PC-3 (cell line): ENCODE data around the gene SAE1. TPM values are rescaled to one million over a fixed set of nuclear protein-coding genes. Genes with fewer than 3 reads are reported as not detected.

Experiments used
- ATAC-seq: fragments of 200-7000 bp; cut with Tn5 transposase; 2 replicates; pipeline ENCODE4 v1.9.1; 2020; ENCODE audit warnings: mild to moderate bottlenecking, moderate library complexity
- BruUV-seq: library from RNA; stranded (reverse); fragments of 400-500 nt; replicated peaks from 2 replicates; lab custom pipeline; 2021; lab: Mats Ljungman, UMichigan
- CTCF ChIA-PET: fragments of 300-600 bp; sonication (Branson Sonifier 250); formaldehyde crosslinking; loops from one replicate; lab custom pipeline; 2022; ENCODE audit warnings: antibody characterized with exemption; lab: Charles Lee
- POLR2A ChIA-PET: fragments of 300-600 bp; sonication (Branson Sonifier 250); formaldehyde crosslinking; loops from one replicate; lab custom pipeline; 2022; ENCODE audit warnings: antibody characterized with exemption; ENCODE audit not compliant: unreplicated experiment; lab: Charles Lee
- DNase-seq: peaks from one replicate; pipeline ENCODE4 v3.0.0-alpha.2; 2015
- H2AFZ ChIP-seq: fragments of 300-600 bp; sonication (generic); 2 replicates; pipeline ENCODE4 v1.6.0; 2016; ENCODE audit warnings: antibody characterized with exemption, low read length
- H3F3A ChIP-seq: fragments of 300-600 bp; sonication (generic); one replicate; pipeline ENCODE4 v1.6.0; 2017; ENCODE audit warnings: antibody characterized with exemption, low read length, control low read depth, mild to moderate bottlenecking; ENCODE audit not compliant: unreplicated experiment
- H3K27ac ChIP-seq: fragments of 300-600 bp; sonication (generic); 2 replicates; pipeline ENCODE4 v1.5.1; 2016; ENCODE audit warnings: mild to moderate bottlenecking, low read length
- H3K27me3 ChIP-seq: fragments of 300-600 bp; sonication (generic); 2 replicates; pipeline ENCODE4 v1.6.1; 2016; ENCODE audit warnings: low read length, mixed read lengths
- H3K36me3 ChIP-seq: fragments of 300-600 bp; sonication (generic); 2 replicates; pipeline ENCODE4 v1.6.1; 2016; ENCODE audit warnings: low read depth, mixed run types, low read length, mixed read lengths
- H3K4me1 ChIP-seq: fragments of 300-600 bp; sonication (generic); 2 replicates; pipeline ENCODE4 v1.5.1; 2016; ENCODE audit warnings: low read length; ENCODE audit not compliant: insufficient read depth
- H3K4me2 ChIP-seq: fragments of 300-600 bp; sonication (generic); 2 replicates; pipeline ENCODE4 v1.6.0; 2016; ENCODE audit warnings: low read length
- H3K4me3 ChIP-seq: fragments of 300-600 bp; sonication (generic); 2 replicates; pipeline ENCODE4 v1.5.1; 2016; ENCODE audit warnings: mild to moderate bottlenecking, low read length, mixed read lengths
- H3K79me2 ChIP-seq: fragments of 300-600 bp; sonication (generic); 2 replicates; pipeline ENCODE4 v1.6.1; 2017; ENCODE audit warnings: low read length, mixed read lengths
- H3K9ac ChIP-seq: fragments of 300-600 bp; sonication (generic); 2 replicates; pipeline ENCODE4 v1.6.0; 2016; ENCODE audit warnings: mild to moderate bottlenecking, low read length
- H3K9me2 ChIP-seq: fragments of 300-600 bp; sonication (generic); replicated peaks from 2 replicates; pipeline ENCODE4 v1.6.1; 2016; ENCODE audit warnings: mixed run types, low read length, mixed read lengths
- H3K9me3 ChIP-seq: fragments of 300-600 bp; sonication (generic); 2 replicates; pipeline ENCODE4 v1.6.1; 2016; ENCODE audit warnings: low read length, mixed read lengths
- H4K20me1 ChIP-seq: fragments of 300-600 bp; sonication (generic); 2 replicates; pipeline ENCODE4 v1.6.1; 2016; ENCODE audit warnings: low read length, mixed read lengths
- EZH2 ChIP-seq: fragments of 300-600 bp; sonication (generic); IDR thresholded peaks from one replicate; pipeline ENCODE4 v1.6.1; 2017; ENCODE audit warnings: antibody characterized with exemption, mild to moderate bottlenecking, low read length; ENCODE audit not compliant: unreplicated experiment
- EZH2phosphoT487 ChIP-seq: fragments of 300-600 bp; sonication (generic); IDR thresholded peaks from 2 replicates; pipeline ENCODE4 v1.6.1; 2018; ENCODE audit warnings: mild to moderate bottlenecking, antibody characterized with exemption, low read length, borderline replicate concordance
- intact Hi-C: fragments of 100-400 bp; cut with micrococcal nuclease; formaldehyde crosslinking; loops from 2 replicates; pipeline ENCODE4 v1.9.0; 2023
- total RNA-seq: library from RNA; depleted of rRNA; stranded (reverse); fragments of >200 nt; gene quantifications from 2 replicates; pipeline ENCODE4 v1.2.3, GENCODE V29; 2014
- TF ChIP-seq, protein P1 (sequence below): fragments of 300-600 bp; sonication (generic); conservative IDR thresholded peaks from 2 replicates; pipeline ENCODE4 v1.5.1; 2017; ENCODE audit warnings: antibody characterized with exemption, low read depth, mild to moderate bottlenecking, low read length

The SAE1 gene
- total RNA-seq, 1 experiment from 2014 or later = 99.7 TPM

DNA sequence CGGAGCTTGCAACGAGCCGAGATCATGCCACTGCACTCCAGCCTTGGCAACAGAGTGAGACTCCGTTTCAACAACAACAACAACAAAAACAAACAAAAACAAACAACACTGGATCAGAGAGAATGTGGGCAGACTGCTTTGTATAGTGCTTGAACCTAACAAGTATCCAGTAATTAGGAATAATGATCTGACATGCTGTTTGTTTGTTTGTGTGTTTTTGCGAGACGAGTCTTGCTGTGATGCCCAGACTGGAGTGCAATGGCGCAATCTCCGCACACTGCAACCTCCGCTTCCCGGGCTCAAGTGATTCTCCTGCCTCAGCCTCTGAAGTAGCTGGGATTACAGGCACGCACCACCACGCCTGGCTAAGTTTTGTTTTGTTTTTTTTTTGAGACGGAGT, 14.0 kb downstream of the SAE1 start:
- ATAC-seq (no peak), DNase-seq (no peak)
- Histone ChIP-seq H4K20me1 (0 out of 2 replicates have a peak, but pooled peaks cover 3% of the 10 kb centered on the region), H3K9ac (no peak overlapping the region), H3K36me3 (peaks cover 13% of the 10 kb centered on the region), H3K27ac (no peak overlapping the region), H2AFZ (no peak overlapping the region), H3K9me3 (no peaks in the 10 kb centered on the region), H3K4me1 (peaks cover 3% of the 10 kb centered on the region; the same call in 1 of the 2 replicates), H3K4me2 (no peak overlapping the region), H3K27me3 (no peaks in the 10 kb centered on the region), H3F3A (no peaks in the 10 kb centered on the region), H3K9me2 (no peaks in the 10 kb centered on the region), H3K4me3 (no peak overlapping the region), H3K79me2 (peaks cover 61% of the 10 kb centered on the region)
- ChIA-PET CTCF (no interaction called here), POLR2A (no interaction called here)
- TF ChIP-seq, protein P1, sequence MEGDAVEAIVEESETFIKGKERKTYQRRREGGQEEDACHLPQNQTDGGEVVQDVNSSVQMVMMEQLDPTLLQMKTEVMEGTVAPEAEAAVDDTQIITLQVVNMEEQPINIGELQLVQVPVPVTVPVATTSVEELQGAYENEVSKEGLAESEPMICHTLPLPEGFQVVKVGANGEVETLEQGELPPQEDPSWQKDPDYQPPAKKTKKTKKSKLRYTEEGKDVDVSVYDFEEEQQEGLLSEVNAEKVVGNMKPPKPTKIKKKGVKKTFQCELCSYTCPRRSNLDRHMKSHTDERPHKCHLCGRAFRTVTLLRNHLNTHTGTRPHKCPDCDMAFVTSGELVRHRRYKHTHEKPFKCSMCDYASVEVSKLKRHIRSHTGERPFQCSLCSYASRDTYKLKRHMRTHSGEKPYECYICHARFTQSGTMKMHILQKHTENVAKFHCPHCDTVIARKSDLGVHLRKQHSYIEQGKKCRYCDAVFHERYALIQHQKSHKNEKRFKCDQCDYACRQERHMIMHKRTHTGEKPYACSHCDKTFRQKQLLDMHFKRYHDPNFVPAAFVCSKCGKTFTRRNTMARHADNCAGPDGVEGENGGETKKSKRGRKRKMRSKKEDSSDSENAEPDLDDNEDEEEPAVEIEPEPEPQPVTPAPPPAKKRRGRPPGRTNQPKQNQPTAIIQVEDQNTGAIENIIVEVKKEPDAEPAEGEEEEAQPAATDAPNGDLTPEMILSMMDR = no peak
- TF ChIP-seq EZH2phosphoT487 (no peak), EZH2 (no peak)
- BruUV-seq = no TSS peak
- intact Hi-C loops = loop anchor here (5.0 kb wide), 1 partner anchor 98 kb away; no protein-coding TSS in a partner anchor

DNA sequence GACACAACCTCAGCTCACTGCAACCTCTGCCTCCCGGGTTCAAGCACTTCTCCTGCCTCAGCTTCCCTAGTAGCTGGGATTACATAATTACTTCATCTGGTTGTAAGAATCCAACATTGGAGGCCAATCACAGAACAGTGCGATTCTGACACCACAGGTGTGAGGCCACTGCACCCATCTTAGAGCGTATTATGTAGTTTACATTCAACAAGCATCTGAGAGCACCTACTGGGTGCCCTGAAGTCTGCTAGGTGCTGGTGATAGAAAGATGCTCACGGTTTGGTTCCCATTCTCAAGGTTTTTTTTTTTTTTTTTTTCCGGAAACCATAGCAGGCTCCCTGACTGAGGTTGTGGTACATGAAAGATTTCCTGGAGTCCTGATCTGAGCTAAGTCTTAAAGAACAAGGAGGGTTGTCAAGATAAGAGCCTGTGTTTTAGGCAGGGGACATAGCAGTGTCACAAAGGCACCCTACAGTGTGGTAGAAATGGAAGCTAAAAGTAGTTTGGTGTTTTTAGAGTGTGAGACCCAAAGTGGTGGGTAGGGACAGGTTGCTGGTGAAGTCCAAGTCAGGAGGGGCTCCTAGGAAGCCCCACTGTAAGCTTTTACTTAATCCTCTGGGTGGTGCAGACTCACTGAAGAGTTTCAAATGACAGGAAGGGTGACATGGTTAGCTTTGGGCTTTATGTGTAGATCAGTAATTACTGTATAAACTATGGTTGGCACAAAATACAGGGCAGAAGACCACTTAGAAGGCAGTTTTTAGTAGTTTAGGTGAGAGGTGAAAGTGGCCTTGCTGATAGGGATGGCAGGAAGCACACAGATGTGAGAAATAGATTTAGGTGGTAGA, 15.2 kb downstream of the SAE1 start:
- no peaks in the 10 kb centered on the region for H3K9me3 ChIP-seq
- intact Hi-C loops = loop anchor here (5.0 kb wide), 1 partner anchor 96 kb away; no protein-coding TSS in a partner anchor
- BruUV-seq = no TSS peak
- POLR2A ChIA-PET = no interaction called here
- TF ChIP-seq EZH2phosphoT487 (no peak), EZH2 (no peak)
- TF ChIP-seq, protein P1 = no peak
- no peak overlapping the region for H3K27ac ChIP-seq
- no peaks in the 10 kb centered on the region for H3K9me2 ChIP-seq
- H3K79me2 ChIP-seq = peaks cover 57% of the 10 kb centered on the region
- no peak overlapping the region for H2AFZ ChIP-seq
- no peak overlapping the region for H3K4me3 ChIP-seq
- H3K36me3 ChIP-seq = peaks cover 22% of the 10 kb centered on the region
- DNase-seq = no peak
- H4K20me1 ChIP-seq = 0 out of 2 replicates have a peak, but pooled peaks cover 3% of the 10 kb centered on the region
- H3K4me1 ChIP-seq = peaks cover 5% of the 10 kb centered on the region
- H3K9ac ChIP-seq = no peak overlapping the region
- no peak overlapping the region for H3K4me2 ChIP-seq
- H3F3A ChIP-seq = no peaks in the 10 kb centered on the region
- CTCF ChIA-PET = no interaction called here
- no peak for ATAC-seq
- H3K27me3 ChIP-seq = no peaks in the 10 kb centered on the region

DNA sequence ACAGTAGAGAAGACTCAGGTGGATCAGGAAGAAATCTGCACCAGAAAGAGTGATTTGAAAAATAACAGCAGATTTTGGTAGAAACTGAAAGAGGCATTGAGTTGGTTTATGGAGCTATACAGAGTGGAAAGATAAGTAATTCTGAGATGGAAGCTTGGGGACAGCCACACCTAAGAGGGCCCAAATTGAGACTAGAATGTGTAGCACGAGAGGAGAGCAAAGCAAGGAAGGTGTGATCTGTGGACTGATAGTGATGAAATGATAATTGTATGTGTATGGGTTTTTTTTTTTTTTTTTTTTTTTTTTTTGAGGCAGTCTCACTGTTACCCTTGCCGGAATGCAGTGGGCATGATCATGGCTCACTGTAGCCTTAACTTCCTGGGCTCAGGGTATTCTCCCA, 16.3 kb downstream of the SAE1 start:
- Histone ChIP-seq H3K27me3 (no peaks in the 10 kb centered on the region), H3F3A (no peaks in the 10 kb centered on the region), H3K79me2 (peaks cover 47% of the 10 kb centered on the region), H3K4me1 (peaks cover 12% of the 10 kb centered on the region), H4K20me1 (peaks cover 3% of the 10 kb centered on the region; the same call in 1 of the 2 replicates), H3K4me2 (no peak overlapping the region), H3K36me3 (peaks cover 28% of the 10 kb centered on the region), H3K9me2 (no peaks in the 10 kb centered on the region), H3K9ac (no peak overlapping the region), H3K4me3 (no peak overlapping the region), H2AFZ (no peak overlapping the region), H3K27ac (no peak overlapping the region), H3K9me3 (no peaks in the 10 kb centered on the region)
- CTCF ChIA-PET = interaction anchor here (0.7 kb wide), 1 partner anchor 33 kb away, joined by 4 read pairs; the partner anchor contains the start of gene ZC3H4
- TF ChIP-seq EZH2phosphoT487 = no peak
- TF ChIP-seq EZH2 = no peak
- TF ChIP-seq, protein P1 = no peak
- ATAC-seq = no peak
- intact Hi-C loops = loop anchor here (5.0 kb wide), 1 partner anchor 95 kb away; no protein-coding TSS in a partner anchor
- no peak for DNase-seq
- BruUV-seq = no TSS peak
- POLR2A ChIA-PET = no interaction called here
